ENCODE results near the gene HMOX2. TPM values are rescaled to one million over a fixed set of nuclear protein-coding genes. Genes with fewer than 3 reads are reported as not detected.

HMOX2 gene
- total and polyA plus RNA-seq, 7 donors: 20.8 to 49.0 (median 23.3) TPM

DNA sequence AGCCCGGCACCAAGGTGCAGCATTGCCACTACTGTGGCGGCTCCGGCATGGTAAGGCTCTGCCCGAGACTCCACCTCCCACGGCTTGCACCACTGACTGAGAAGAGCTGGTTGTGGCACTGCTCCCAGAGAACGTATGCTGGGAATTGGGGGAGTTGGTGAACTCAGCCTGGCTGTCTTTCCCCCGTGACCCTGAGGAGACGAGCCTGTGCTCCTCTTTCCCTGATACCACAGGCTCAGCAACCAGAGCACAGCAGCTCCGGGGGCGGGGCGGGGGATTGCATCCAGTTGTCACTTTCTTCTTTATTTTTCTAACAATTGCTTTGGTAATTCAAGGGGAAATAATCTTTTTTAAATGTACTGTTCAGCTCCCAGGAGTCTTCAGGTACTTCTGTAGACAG, 33.8 kb upstream of the HMOX2 start:
- ATAC-seq: no peak
- H3K27ac ChIP-seq: no peak overlapping the region
- intact Hi-C loops (cut with DNase I): no loop called here
- WGBS, 3 donors: 87 to 92% (median 88%) methylated on average over 11 of the region's 11 CpGs
- no peak overlapping the region for H3K4me3 ChIP-seq
- TF ChIP-seq, protein P1, sequence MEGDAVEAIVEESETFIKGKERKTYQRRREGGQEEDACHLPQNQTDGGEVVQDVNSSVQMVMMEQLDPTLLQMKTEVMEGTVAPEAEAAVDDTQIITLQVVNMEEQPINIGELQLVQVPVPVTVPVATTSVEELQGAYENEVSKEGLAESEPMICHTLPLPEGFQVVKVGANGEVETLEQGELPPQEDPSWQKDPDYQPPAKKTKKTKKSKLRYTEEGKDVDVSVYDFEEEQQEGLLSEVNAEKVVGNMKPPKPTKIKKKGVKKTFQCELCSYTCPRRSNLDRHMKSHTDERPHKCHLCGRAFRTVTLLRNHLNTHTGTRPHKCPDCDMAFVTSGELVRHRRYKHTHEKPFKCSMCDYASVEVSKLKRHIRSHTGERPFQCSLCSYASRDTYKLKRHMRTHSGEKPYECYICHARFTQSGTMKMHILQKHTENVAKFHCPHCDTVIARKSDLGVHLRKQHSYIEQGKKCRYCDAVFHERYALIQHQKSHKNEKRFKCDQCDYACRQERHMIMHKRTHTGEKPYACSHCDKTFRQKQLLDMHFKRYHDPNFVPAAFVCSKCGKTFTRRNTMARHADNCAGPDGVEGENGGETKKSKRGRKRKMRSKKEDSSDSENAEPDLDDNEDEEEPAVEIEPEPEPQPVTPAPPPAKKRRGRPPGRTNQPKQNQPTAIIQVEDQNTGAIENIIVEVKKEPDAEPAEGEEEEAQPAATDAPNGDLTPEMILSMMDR (IDR thresholded peaks at IDR 0.05): no peak
- no peaks in the 10 kb centered on the region for H3K27me3 ChIP-seq (ENCODE audit: insufficient read depth in 3 of 3, low read length in 2 of 3)
- DNase-seq: peak in 1 of 2 donors; percentile 15
- H3K9me3 ChIP-seq: no peaks in the 10 kb centered on the region
- peaks cover 11 to 100% of the 10 kb centered on the region in 2 donors for H3K36me3 ChIP-seq (ENCODE audit: insufficient read depth in 1 of 2, low read depth in 1 of 2)
- H3K4me1 ChIP-seq: no peaks in the 10 kb centered on the region

DNA sequence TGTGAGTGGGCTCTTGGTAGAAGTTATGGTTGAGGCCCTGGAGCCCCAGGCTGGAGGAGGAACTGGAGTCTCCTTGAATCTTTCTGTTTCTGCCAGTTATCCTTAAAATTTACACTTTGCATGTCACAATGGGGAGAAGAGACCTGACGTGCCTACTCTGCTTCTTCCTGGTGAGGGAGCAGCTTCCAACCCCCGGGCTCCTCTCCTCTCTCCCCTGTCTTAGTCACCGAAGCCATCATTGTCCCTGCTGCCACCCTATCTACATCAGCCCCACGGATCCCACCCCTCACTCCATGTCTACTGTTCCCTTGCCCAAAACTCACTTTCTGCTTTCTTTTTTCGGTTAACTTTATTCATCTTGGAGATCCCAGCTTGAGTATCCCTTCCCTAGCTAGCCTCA, 32.9 kb upstream of the HMOX2 start:
- Histone ChIP-seq H3K4me1 (no peaks in the 10 kb centered on the region), H3K27ac (no peak overlapping the region), H3K27me3 (ENCODE audit: insufficient read depth in 3 of 3, low read length in 2 of 3) (no peaks in the 10 kb centered on the region), H3K36me3 (ENCODE audit: insufficient read depth in 1 of 2, low read depth in 1 of 2) (peaks cover 11 to 100% of the 10 kb centered on the region in 2 donors), H3K9me3 (no peaks in the 10 kb centered on the region), H3K4me3 (no peak overlapping the region)
- TF ChIP-seq, protein P1 (IDR thresholded peaks at IDR 0.05): no peak
- peak in 1 of 2 donors; percentile 12 for DNase-seq
- no peak for ATAC-seq
- intact Hi-C loops (cut with DNase I): no loop called here
- 69 to 82% (median 75%) methylated on average over 5 of the region's 5 CpGs for WGBS, 3 donors

DNA sequence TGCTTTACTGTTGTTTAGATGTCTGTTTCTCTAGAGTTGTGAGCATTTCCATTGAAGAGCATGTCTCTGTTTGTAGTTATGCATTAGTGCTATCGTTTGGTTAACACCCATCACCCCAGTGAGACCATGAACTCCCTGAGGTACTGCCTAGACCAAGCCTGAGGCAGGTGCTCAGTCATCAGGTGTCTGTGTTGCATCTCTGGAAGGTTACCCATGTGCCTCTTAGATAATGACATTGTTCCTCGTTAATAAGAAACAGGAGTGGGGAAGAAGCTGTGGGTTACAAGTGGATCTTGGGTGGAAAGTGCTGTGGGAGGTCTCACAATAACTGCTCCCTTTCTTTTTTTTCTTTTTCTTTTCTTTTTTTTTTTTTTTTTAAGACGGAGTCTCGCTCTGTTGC, 32.2 kb upstream of the HMOX2 start:
- H3K27me3 ChIP-seq (ENCODE audit: insufficient read depth in 3 of 3, low read length in 2 of 3): no peaks in the 10 kb centered on the region
- no peak overlapping the region for H3K27ac ChIP-seq
- no peak for ATAC-seq
- no peak for DNase-seq
- peaks cover 16 to 100% of the 10 kb centered on the region in 2 donors for H3K36me3 ChIP-seq (ENCODE audit: insufficient read depth in 1 of 2, low read depth in 1 of 2)
- H3K9me3 ChIP-seq: no peaks in the 10 kb centered on the region
- TF ChIP-seq, protein P1 (IDR thresholded peaks at IDR 0.05): no peak
- no peaks in the 10 kb centered on the region for H3K4me1 ChIP-seq
- intact Hi-C loops (cut with DNase I): no loop called here
- H3K4me3 ChIP-seq: no peak overlapping the region
- WGBS, 3 donors: 86 to 90% (median 88%) methylated on average over 4 of the region's 4 CpGs

DNA sequence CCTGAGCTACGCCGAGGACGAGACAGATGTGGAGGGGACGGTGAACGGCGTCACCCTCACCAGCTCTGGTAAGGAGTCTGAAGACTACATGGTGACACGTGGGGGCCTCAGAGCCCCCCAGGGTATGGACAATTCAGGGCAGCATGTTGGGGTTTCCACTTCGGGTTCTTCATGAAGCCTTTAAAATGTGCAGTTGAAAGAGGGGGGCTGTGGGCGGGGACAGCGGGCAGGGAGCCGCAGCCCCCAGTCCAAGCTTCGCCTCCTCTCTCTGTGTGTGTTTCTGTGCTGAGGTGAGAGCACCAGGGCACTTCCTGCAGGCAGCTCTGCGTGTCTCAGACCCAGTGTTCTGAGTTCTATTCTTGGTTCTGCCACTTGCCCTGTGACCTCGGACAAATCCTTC, 25.8 kb upstream of the HMOX2 start:
- no peak overlapping the region for H3K27ac ChIP-seq
- H3K4me1 ChIP-seq: no peaks in the 10 kb centered on the region
- TF ChIP-seq, protein P1 (IDR thresholded peaks at IDR 0.05): no peak
- DNase-seq: no peak
- H3K27me3 ChIP-seq (ENCODE audit: insufficient read depth in 3 of 3, low read length in 2 of 3): no peaks in the 10 kb centered on the region
- 68 to 75% (median 70%) methylated on average over 14 of the region's 14 CpGs for WGBS, 3 donors
- H3K36me3 ChIP-seq (ENCODE audit: insufficient read depth in 1 of 2, low read depth in 1 of 2): peaks cover 11 to 97% of the 10 kb centered on the region in 2 donors
- intact Hi-C loops (cut with DNase I): no loop called here
- no peak for ATAC-seq
- H3K9me3 ChIP-seq: no peaks in the 10 kb centered on the region
- no peak overlapping the region for H3K4me3 ChIP-seq

DNA sequence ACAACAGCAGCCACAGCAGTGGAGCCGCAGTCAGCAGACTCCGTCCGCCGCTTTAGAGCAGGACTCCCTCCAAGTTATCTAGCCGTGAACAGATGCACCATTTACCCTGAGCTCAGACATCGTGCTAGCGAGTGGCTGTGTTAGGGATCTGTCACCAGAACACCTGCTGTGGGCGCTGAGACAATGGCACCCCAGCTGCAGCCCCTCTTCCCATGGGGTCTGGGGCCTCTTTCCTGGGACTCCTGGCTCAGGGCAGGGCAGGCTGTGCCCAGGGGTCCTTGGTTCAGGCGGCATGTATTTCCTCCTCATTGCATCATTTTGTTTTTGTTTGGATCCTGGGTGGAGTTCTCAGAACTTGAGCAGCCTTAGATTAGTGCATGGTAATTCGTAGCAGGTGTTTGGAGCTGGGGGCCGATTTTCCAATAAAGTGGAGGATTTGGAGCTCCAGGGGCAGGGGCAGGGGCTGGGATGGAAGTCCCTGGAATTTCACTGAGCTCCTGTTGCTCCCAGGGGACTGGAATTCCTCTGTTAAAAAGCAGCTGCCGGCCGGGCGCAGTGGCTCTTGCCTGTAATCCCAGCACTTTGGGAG, 25.2 kb upstream of the HMOX2 start:
- no peak overlapping the region for H3K4me3 ChIP-seq
- WGBS, 3 donors: 57 to 64% (median 60%) methylated on average over 14 of the region's 14 CpGs
- H3K27ac ChIP-seq: no peak overlapping the region

More for the DNA sequence above, 25.2 kb upstream of the HMOX2 start:
- Histone ChIP-seq H3K36me3 (ENCODE audit: insufficient read depth in 1 of 2, low read depth in 1 of 2) (peaks cover 13 to 97% of the 10 kb centered on the region in 2 donors), H3K27me3 (ENCODE audit: insufficient read depth in 3 of 3, low read length in 2 of 3) (no peaks in the 10 kb centered on the region), H3K9me3 (no peaks in the 10 kb centered on the region), H3K4me1 (no peaks in the 10 kb centered on the region)
- intact Hi-C loops (cut with DNase I): no loop called here
- no peak for DNase-seq
- ATAC-seq: no peak
- TF ChIP-seq, protein P1 (IDR thresholded peaks at IDR 0.05): no peak

Measured in psoas muscle (tissue), 8 donors.